RWPE1 (cell line): ENCODE data around the gene RPL18A.
A peak's percentile ranks its signal among the peaks of the same experiment; 100 is the strongest.

ENCODE experiments used
- CTCF ChIA-PET: fragments of 350-600 bp; sonication (Branson Sonifier 250); formaldehyde crosslinking; extraction: SDS; loops from one replicate; lab custom pipeline; 2021; lab: Yijun Ruan, JAX
- POLR2A ChIA-PET: fragments of 400-600 bp; formaldehyde crosslinking; extraction: SDS; loops from one replicate; lab custom pipeline; 2020; ENCODE audit warnings: antibody characterized with exemption; ENCODE audit not compliant: low non-redundant PET; lab: Yijun Ruan, JAX
- DNase-seq: peaks from one replicate; pipeline ENCODE4 v3.0.0; 2012; ENCODE audit warnings: low spot score
- H3K27ac ChIP-seq: fragments of 450-650 bp; 2 replicates; pipeline ENCODE4 v1.5.1; 2017
- CTCF ChIP-seq: fragments of 450-650 bp; conservative IDR thresholded peaks from 2 replicates; pipeline ENCODE4 v1.5.1; 2017; ENCODE audit warnings: low read depth, mild to moderate bottlenecking

RPL18A gene

GRCh38 chr19:17855280-17856152 is 4.2 kb upstream of the RPL18A start:
- H3K27ac ChIP-seq: no peak overlapping the region
- CTCF ChIA-PET: interaction anchor here (0.6 to 1.9 kb wide), 15 partner anchors 8 to 937 kb away, joined by 3 to 7 read pairs (median 4); partner anchors contain the start of gene B3GNT3
- POLR2A ChIA-PET: interaction anchor here (0.6 kb wide), 1 partner anchor 384 kb away, joined by 4 read pairs; no protein-coding TSS in a partner anchor
- peak; percentile 99 for TF ChIP-seq CTCF
- DNase-seq: peak; percentile 85

- POLR2A ChIA-PET: no interaction called here
- TF ChIP-seq CTCF: no peak
- peak overlapping the region; percentile 77 for H3K27ac ChIP-seq
- no peak for DNase-seq
- CTCF ChIA-PET: interaction anchor here (1.8 to 2.2 kb wide), 3 partner anchors 73 to 255 kb away, joined by 8 to 52 read pairs (median 13); partner anchors contain the start of gene CCDC124
Observed at GRCh38 chr19:17860331-17860992, 752 bp downstream of the RPL18A start.

GRCh38 chr19:17860993-17861360 is 1.3 kb downstream of the RPL18A start:
- DNase-seq: no peak
- no peak for TF ChIP-seq CTCF
- CTCF ChIA-PET: interaction anchor here (1.0 to 2.2 kb wide), 2 partner anchors 71 to 136 kb away, joined by 5 to 13 read pairs; no protein-coding TSS in a partner anchor
- POLR2A ChIA-PET: no interaction called here
- peak overlapping the region; percentile 77 for H3K27ac ChIP-seq

- CTCF ChIA-PET: interaction anchor here (1.0 kb wide), 1 partner anchor 70 kb away, joined by 5 read pairs; no protein-coding TSS in a partner anchor
- no peak for DNase-seq
- H3K27ac ChIP-seq: peak overlapping the region; percentile 77
- no peak for TF ChIP-seq CTCF
- POLR2A ChIA-PET: no interaction called here
Observed at GRCh38 chr19:17861542-17862402, 2.1 kb downstream of the RPL18A start.

GRCh38 chr19:17862711-17863519 is 3.2 kb downstream of the RPL18A start:
- TF ChIP-seq CTCF: no peak
- POLR2A ChIA-PET: interaction anchor here (2.3 kb wide), 1 partner anchor 70 kb away, joined by 8 read pairs; the partner anchor contains the start of gene CCDC124
- CTCF ChIA-PET: interaction anchor here (4.1 kb wide), 1 partner anchor 70 kb away, joined by 19 read pairs; the partner anchor contains the start of gene CCDC124
- DNase-seq: no peak
- H3K27ac ChIP-seq: peak overlapping the region; percentile 77
